ENCODE results near the gene MPZL3.
"Not testable (repeated sequence)": the region's sequence is repeated elsewhere in the genome, so short reads cannot be mapped to it uniquely, and the experiment has no call there.

DNA sequence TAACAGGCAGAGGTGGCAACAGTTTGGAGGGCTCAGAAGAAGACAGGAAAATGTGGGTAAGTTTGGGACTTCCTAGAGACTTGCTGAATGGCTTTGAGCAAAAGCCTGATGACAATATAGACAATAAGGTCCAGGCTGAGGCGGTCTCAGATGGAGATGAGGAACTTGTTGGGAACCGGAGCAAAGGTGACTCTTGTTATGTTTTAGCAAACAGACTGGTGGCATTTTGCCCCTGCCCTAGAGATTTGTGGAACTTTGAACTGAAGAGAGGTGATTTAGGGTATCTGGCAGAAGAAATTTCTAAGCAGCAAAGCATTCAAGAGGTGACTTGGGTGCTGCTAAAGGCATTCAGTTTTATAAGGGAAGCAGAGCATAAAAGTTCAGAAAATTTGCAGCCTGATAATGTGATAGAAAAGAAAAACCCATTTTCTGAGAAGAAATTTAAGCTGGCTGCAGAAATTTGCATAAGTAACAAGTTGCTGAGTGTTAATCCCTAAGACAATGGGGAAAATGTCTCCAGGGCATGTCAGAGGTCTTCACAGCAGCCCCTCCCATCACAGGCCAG lies 61.1 kb downstream of the MPZL3 start:
- TF ChIP-seq ZNF274 (IDR thresholded peaks at IDR 0.05; ENCODE audit: low read depth, low read length); YY1 (IDR thresholded peaks at IDR 0.05; ENCODE audit: insufficient read depth, insufficient read length): not testable (repeated sequence)

All from NT2/D1 (cell line).